IMR-90 (cell line): ENCODE data around the gene ITIH5.

Source experiments
- CEBPB ChIP-seq: IDR thresholded peaks from 2 replicates; pipeline ENCODE4 v1.6.1; 2012; ENCODE audit warnings: low read depth, low read length, improper control_type of control experiment
- MAFK ChIP-seq: IDR thresholded peaks from 2 replicates; pipeline ENCODE4 v1.6.1; 2012; ENCODE audit warnings: low read depth, low read length, improper control_type of control experiment
- MXI1 ChIP-seq: IDR thresholded peaks from 2 replicates; pipeline ENCODE4 v1.6.1; 2012; ENCODE audit warnings: low read depth, mild to moderate bottlenecking, low read length, moderate library complexity, borderline replicate concordance
- POLR2A ChIP-seq: IDR thresholded peaks from 2 replicates; pipeline ENCODE4 v1.6.1; 2012; ENCODE audit warnings: mild to moderate bottlenecking, low read depth, low read length
- RCOR1 ChIP-seq: IDR thresholded peaks from 2 replicates; pipeline ENCODE4 v1.6.1; 2012; ENCODE audit warnings: mild to moderate bottlenecking, low read length, improper control_type of control experiment; ENCODE audit not compliant: insufficient replicate concordance
- TF ChIP-seq, protein P1 (sequence below): conservative IDR thresholded peaks from 2 replicates; pipeline ENCODE4 v1.5.1; 2012; ENCODE audit warnings: mild to moderate bottlenecking, low read depth, low read length, improper control_type of control experiment
- TF ChIP-seq, protein P2 (sequence below): fragments of 150-350 bp; IDR thresholded peaks from 2 replicates; pipeline ENCODE4 v1.6.1; 2017; ENCODE audit warnings: mild to moderate bottlenecking, antibody characterized with exemption, low read length, low read depth

DNA sequence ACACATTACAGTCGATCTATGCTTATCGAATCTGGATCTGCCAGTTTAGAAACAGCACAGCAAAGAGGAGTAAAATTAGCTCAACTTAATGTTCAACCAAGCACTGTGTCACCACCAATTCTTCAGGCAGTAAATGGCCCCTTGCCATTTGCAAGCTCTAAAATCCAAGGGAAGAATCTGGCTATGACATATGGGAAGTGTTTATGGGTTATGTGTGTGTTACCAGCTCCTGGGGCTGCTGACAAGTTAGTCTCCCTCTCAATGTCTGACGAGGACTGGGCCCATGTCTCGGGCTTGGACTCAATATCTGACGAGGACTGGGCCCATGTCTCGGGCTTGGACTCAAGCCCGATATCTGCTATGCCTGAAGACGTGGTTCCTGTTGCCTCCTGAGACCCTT is 30.7 kb upstream of the ITIH5 start:
- TF ChIP-seq POLR2A (no peak), RCOR1 (no peak), MXI1 (no peak), MAFK (no peak), CEBPB (no peak)
- TF ChIP-seq, protein P1, sequence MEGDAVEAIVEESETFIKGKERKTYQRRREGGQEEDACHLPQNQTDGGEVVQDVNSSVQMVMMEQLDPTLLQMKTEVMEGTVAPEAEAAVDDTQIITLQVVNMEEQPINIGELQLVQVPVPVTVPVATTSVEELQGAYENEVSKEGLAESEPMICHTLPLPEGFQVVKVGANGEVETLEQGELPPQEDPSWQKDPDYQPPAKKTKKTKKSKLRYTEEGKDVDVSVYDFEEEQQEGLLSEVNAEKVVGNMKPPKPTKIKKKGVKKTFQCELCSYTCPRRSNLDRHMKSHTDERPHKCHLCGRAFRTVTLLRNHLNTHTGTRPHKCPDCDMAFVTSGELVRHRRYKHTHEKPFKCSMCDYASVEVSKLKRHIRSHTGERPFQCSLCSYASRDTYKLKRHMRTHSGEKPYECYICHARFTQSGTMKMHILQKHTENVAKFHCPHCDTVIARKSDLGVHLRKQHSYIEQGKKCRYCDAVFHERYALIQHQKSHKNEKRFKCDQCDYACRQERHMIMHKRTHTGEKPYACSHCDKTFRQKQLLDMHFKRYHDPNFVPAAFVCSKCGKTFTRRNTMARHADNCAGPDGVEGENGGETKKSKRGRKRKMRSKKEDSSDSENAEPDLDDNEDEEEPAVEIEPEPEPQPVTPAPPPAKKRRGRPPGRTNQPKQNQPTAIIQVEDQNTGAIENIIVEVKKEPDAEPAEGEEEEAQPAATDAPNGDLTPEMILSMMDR: no peak
- TF ChIP-seq, protein P2, sequence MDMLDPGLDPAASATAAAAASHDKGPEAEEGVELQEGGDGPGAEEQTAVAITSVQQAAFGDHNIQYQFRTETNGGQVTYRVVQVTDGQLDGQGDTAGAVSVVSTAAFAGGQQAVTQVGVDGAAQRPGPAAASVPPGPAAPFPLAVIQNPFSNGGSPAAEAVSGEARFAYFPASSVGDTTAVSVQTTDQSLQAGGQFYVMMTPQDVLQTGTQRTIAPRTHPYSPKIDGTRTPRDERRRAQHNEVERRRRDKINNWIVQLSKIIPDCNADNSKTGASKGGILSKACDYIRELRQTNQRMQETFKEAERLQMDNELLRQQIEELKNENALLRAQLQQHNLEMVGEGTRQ: no peak
